Thymus (tissue), 11 donors: Measurements from ENCODE around the gene PLSCR3. TPM values are rescaled to one million over a fixed set of nuclear protein-coding genes. Genes with fewer than 3 reads are reported as not detected.

Source experiments
- DNase-seq, 9 donors: peaks; one replicate each; pipeline ENCODE4 v3.0.0-alpha.2; 2013; ENCODE audit warnings: low spot score in 9 of 9, low read depth in 6 of 9, missing footprints in 1 of 9
- H3K27ac ChIP-seq, 2 donors: one replicate each; pipeline ENCODE4 v1.5.1; 2013; ENCODE audit warnings: control low read depth in 1 of 2, low read depth in 1 of 2, low read length in 1 of 2, mild to moderate bottlenecking in 1 of 2, moderate library complexity in 1 of 2
- H3K27me3 ChIP-seq, 2 donors: one replicate each; pipeline ENCODE4 v1.5.1; 2013; ENCODE audit warnings: low read length in 1 of 2; ENCODE audit not compliant: control insufficient read depth in 2 of 2, insufficient read depth in 1 of 2
- H3K36me3 ChIP-seq, 2 donors: one replicate each; pipeline ENCODE4 v1.5.1; 2013; ENCODE audit warnings: low read length in 1 of 2, mild to moderate bottlenecking in 1 of 2, moderate library complexity in 1 of 2; ENCODE audit not compliant: control insufficient read depth in 2 of 2, insufficient read depth in 2 of 2
- H3K4me1 ChIP-seq, 2 donors: one replicate each; pipeline ENCODE4 v1.5.1; 2013; ENCODE audit warnings: low read length in 2 of 2; ENCODE audit not compliant: control insufficient read depth in 2 of 2, insufficient read depth in 2 of 2
- H3K4me3 ChIP-seq, 2 donors: one replicate each; pipeline ENCODE4 v1.5.1; 2013; ENCODE audit warnings: low read length in 2 of 2, control low read depth in 1 of 2, mild to moderate bottlenecking in 1 of 2
- H3K9me3 ChIP-seq, 2 donors: one replicate each; pipeline ENCODE4 v1.5.1; 2013; ENCODE audit warnings: low read length in 1 of 2, mild to moderate bottlenecking in 1 of 2; ENCODE audit not compliant: control insufficient read depth in 2 of 2, insufficient read depth in 1 of 2
- WGBS: extraction: QIAGEN DNeasy Blood & Tissue Kit; methylation state at CpG from one replicate; pipeline ENCODE4 v1.1.7; 2013; 5-methylcytosine and 5-hydroxymethylcytosine counted together
- polyA plus RNA-seq: library from polyadenylated mRNA; stranded (reverse); fragments of 200-250 nt; gene quantifications from one replicate; pipeline ENCODE4 v1.2.3, GENCODE V29; 2013
- total RNA-seq: library from RNA; stranded (reverse); fragments of 120-200 nt; gene quantifications from one replicate; pipeline ENCODE4 v1.2.4, GENCODE V29; 2013
- donor health status: healthy.

The PLSCR3 gene
- total and polyA plus RNA-seq, 2 donors: 9.3 to 32.7 TPM

DNA sequence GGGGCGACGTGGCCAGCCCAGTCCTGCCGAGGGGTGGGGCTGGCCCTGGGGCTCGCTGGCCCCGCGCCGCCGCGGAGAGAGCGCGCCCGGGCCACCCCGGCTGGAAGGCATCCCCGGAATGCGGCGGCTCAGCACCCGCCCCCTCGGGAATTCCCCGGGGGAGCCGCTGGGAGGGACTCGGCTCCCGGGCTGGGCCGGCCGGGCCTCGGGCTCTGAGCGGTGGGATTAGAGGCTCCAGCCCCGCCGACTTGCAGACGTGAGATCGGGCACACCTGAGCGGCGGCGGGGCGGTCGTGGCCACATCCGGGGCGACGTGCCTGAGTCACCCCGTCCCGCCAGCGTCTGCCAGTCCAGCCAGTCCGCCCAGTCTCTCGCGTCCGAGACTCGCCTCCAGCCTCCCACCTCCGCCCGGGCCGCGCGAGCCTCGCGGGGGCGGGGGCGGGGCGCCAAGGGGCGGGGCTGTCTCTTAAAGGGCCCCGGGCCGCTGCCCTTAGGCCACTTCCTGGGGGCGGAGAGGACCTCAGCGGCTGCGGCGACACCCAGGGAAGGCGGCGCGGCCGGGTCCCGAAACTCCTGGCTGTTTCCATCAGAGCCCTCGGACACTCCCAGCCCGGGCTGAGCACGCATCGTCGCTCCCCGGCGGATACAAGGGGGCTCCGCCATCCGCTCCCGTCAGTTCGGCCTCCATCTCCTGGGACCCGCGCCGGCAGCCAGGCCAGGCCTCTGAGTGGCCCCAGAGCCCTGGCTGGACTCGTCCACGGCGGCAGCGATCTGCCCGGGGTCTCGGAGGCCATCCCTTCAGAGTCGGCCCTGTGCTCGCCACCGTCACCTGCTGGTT, 42.4 kb downstream of the PLSCR3 start, which contains the start of gene KCTD11:
KCTD11 (plus strand) TSS at position 498 of the 838 bp plus-strand sequence.
- WGBS: 10% methylated on average over 91 of the region's 91 CpGs
- peaks cover 11 to 30% of the 10 kb centered on the region in 2 donors for H3K4me1 ChIP-seq
- H3K27ac ChIP-seq: peak within 1 kb of the TSS; percentile 63 to 83
- H3K27me3 ChIP-seq: peaks cover 0 to 9% of the 10 kb centered on the region in 2 donors
- peaks cover 33 to 41% of the 10 kb centered on the region in 2 donors for H3K36me3 ChIP-seq
- peak within 1 kb of the TSS; percentile 46 to 62 for H3K4me3 ChIP-seq
- H3K9me3 ChIP-seq: no peaks in the 10 kb centered on the region
- peak in 1 of 9 donors; percentile 72 for DNase-seq

DNA sequence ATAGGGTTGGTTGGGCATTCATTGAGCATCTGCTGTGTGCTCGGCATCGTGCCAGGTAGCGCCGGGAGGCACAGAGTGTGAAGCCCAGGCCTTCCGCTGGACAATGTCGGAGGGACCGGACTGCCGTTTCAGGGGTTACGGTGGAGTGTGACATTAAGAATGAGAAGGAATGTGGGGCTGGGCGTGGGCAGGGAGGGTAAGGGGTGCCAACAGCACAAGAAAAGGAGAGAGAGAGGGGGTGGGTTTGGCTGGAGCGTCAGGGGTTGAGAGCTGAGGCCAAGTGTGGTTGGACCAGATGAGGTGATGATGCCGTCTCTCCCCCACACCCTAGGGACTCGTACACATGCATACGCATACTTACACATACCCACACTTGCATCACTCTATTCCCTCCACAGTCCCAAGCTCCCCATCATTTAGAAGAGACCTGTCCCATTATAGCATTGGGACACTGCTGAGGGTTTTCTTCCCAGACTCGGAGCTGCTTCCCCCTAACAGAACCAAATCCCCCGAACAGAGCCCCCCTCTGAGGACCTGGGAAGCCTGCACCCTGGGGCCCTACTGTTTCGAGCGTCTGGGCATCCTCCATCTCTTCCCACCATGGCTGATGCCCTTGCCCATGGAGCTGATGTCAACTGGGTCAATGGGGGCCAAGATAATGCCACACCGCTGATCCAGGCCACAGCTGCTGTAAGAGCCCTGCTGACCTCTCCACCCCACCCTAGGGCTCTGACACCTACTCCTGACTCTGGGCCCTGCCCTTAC, 45.7 kb downstream of the PLSCR3 start:
- Histone ChIP-seq H3K27ac (no peak overlapping the region), H3K4me3 (no peak overlapping the region), H3K4me1 (peaks cover 11 to 21% of the 10 kb centered on the region in 2 donors), H3K27me3 (no peaks in the 10 kb centered on the region), H3K9me3 (no peaks in the 10 kb centered on the region), H3K36me3 (peaks cover 56 to 73% of the 10 kb centered on the region in 2 donors)
- 91% methylated on average over 19 of the region's 19 CpGs for WGBS
- no peak for DNase-seq

DNA sequence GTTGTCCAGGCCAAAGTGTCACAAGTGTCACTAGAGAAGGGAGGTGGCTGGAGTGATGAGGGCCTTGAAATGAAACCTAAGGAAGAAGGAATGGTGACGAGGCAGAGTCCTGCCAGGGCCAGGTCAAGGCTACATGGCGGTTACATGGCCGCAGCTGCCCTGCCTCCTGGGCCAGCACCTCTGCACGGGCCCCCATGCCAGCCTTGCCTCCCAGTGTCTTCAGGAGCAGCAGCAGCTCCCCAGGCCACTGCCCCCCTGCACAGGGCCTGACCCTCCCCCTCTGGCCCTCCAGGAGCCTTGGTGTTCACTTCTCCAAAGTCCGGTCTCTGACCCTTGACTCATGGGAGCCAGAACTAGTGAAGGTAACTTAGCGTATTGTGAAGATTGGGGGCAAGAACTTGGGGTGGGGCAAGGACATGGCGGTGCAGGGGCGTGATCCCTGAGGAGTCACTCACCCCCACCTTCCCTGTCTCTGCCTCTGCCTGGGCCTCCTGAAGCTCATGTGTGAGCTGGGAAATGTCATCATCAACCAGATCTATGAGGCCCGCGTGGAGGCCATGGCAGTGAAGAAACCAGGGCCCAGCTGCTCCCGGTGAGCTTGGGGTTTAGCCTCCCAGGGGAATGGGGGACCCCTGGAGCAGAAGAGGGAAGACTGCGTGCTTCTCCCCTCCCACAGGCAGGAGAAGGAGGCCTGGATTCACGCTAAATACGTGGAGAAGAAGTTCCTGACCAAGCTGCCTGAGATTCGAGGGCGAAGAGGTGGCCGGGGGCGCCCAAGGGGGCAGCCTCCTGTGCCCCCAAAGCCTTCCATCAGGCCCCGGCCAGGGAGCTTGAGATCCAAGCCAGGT, 46.5 kb downstream of the PLSCR3 start:
- DNase-seq: no peak
- H3K27me3 ChIP-seq: no peaks in the 10 kb centered on the region
- no peak overlapping the region for H3K27ac ChIP-seq
- peaks cover 11 to 23% of the 10 kb centered on the region in 2 donors for H3K4me1 ChIP-seq
- WGBS: 91% methylated on average over 19 of the region's 19 CpGs
- peaks cover 64 to 81% of the 10 kb centered on the region in 2 donors for H3K36me3 ChIP-seq
- H3K4me3 ChIP-seq: no peak overlapping the region
- no peaks in the 10 kb centered on the region for H3K9me3 ChIP-seq

DNA sequence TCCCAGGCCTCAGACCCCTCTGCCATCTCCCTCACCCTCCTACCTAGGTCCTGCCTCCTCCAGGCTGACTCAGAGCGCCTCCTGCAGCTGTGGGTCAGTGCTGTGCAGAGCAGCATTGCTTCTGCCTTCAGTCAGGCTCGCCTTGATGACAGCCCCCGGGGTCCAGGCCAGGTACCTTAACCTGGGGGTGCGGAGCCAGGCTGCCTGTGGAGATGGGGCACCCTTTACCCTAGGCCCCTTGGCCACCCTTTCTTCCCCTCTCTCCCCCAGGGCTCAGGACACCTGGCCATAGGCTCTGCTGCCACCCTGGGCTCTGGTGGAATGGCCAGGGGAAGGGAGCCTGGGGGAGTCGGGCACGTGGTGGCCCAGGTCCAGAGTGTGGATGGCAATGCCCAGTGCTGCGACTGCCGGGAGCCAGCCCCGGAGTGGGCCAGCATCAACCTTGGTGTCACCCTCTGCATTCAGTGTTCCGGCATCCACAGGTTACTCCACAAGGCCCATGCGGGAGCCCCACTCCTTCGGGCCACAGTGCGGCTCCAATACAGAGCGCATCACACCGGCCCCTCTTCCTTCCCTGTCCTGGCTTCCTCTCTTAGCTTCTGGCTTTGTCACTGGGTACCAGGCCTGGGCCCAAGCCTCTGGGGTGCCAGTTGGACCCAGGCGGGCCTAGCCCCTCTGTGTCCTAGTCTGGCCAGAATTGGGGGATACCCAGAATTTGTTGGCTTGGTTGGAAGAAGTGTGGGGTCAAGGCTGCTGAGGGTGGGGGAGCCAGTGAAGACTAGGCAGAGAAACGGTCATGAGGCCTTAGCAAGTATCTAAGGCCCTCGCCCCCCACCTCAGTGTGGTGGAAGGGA, 47.3 kb downstream of the PLSCR3 start:
- Histone ChIP-seq H3K4me1 (peaks cover 6 to 14% of the 10 kb centered on the region in 2 donors), H3K36me3 (peaks cover 70 to 84% of the 10 kb centered on the region in 2 donors), H3K27me3 (no peaks in the 10 kb centered on the region), H3K27ac (no peak overlapping the region), H3K9me3 (no peaks in the 10 kb centered on the region), H3K4me3 (no peak overlapping the region)
- 97% methylated on average over 18 of the region's 18 CpGs for WGBS
- DNase-seq: no peak

DNA sequence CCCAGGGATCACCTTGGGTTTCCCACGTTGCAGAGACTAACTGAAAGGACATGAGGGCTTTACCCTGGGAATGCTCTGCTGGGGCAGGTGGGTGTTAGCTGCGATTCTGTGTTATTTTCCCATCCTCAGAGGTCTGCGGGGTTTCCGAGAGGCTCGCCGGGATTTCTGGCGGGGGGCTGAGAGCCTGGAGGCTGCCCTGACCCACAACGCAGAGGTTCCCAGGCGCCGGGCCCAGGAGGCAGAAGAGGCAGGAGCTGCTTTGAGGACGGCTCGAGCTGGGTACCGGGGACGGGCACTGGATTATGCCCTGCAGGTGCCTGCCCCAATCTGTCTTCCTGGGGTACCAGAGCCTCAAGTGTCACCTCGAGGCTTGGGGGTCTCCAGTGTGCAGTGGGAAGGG, 51.1 kb downstream of the PLSCR3 start:
- DNase-seq: no peak
- Histone ChIP-seq H3K9me3 (no peaks in the 10 kb centered on the region), H3K4me1 (peaks cover 0 to 9% of the 10 kb centered on the region in 2 donors), H3K36me3 (peaks cover 76 to 96% of the 10 kb centered on the region in 2 donors), H3K4me3 (no peak overlapping the region), H3K27ac (no peak overlapping the region), H3K27me3 (no peaks in the 10 kb centered on the region)
- WGBS: 94% methylated on average over 15 of the region's 15 CpGs

DNA sequence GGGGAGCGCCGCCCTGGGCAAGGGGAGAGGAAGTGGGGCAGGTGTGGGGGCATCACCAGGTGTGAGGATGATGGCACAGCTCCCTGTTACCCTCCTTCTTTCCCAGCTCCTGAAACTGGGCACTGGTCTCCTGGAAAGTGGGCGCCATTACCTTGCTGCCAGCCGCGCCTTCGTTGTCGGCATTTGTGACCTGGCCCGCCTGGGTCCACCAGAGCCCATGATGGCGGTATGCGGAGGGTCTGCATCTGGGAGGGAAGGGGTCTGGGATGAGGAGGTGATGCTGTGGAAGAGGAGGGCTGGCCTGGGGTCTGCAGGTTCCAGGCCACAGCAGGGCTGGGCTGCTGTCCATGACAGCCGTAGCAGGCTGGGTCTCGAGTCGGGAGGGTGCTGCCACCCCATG, 52.5 kb downstream of the PLSCR3 start:
- Histone ChIP-seq H3K27me3 (no peaks in the 10 kb centered on the region), H3K4me1 (peaks cover 0 to 20% of the 10 kb centered on the region in 2 donors), H3K4me3 (no peak overlapping the region), H3K27ac (no peak overlapping the region), H3K36me3 (peaks cover 67 to 82% of the 10 kb centered on the region in 2 donors), H3K9me3 (no peaks in the 10 kb centered on the region)
- no peak for DNase-seq
- WGBS: 97% methylated on average over 13 of the region's 13 CpGs

DNA sequence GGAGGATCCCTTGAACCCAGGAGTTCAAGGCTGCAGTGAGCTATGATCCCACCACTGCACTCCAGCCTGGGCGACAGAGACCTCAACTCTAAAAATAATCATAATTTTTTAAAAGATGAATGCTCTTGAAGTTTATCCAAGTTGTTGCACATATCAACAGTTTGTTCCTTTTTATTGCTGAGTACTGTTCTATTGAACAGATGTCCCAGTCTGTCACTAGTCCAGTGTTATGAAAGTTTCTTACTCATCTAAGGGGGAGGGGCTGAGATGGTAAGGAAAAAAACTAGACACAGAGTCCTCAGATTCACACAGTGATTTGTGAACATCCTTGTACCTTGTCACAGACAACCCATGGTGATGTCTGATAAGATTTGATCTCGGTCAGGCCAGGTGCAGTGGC, 54.1 kb downstream of the PLSCR3 start:
- H3K9me3 ChIP-seq: no peaks in the 10 kb centered on the region
- no peak overlapping the region for H3K27ac ChIP-seq
- no peak overlapping the region for H3K4me3 ChIP-seq
- H3K4me1 ChIP-seq: peaks cover 9 to 34% of the 10 kb centered on the region in 2 donors
- no peak for DNase-seq
- WGBS: 94% methylated on average over 2 of the region's 2 CpGs
- H3K36me3 ChIP-seq: peaks cover 54 to 66% of the 10 kb centered on the region in 2 donors
- H3K27me3 ChIP-seq: no peaks in the 10 kb centered on the region
